Endometrial microvascular endothelial cells (primary cell): ENCODE data around the gene SUN2. TPM values are rescaled to one million over a fixed set of nuclear protein-coding genes. Genes with fewer than 3 reads are reported as not detected.

Source experiments
- in situ Hi-C: cut with HindIII; loops from 2 replicates; pipeline ENCODE4 v1.10.0; 2017; ENCODE audit warnings: low sequenced_read_pairs, low pct_unique_long_range_greater_than_20kb; ENCODE audit errors: inconsistent ontology term
- total RNA-seq: library from RNA; depleted of rRNA; stranded (reverse); fragments of >200 nt; gene quantifications from one replicate; pipeline ENCODE4 v1.2.3, GENCODE V29; 2015; ENCODE audit errors: inconsistent ontology term

The SUN2 gene
- total RNA-seq, 1 donor from 2014 or later: 114 TPM

- in situ Hi-C loops: no loop called here
These were observed 16.3 kb downstream of the SUN2 start for GRCh38 chr22:38739300-38740055.

DNA sequence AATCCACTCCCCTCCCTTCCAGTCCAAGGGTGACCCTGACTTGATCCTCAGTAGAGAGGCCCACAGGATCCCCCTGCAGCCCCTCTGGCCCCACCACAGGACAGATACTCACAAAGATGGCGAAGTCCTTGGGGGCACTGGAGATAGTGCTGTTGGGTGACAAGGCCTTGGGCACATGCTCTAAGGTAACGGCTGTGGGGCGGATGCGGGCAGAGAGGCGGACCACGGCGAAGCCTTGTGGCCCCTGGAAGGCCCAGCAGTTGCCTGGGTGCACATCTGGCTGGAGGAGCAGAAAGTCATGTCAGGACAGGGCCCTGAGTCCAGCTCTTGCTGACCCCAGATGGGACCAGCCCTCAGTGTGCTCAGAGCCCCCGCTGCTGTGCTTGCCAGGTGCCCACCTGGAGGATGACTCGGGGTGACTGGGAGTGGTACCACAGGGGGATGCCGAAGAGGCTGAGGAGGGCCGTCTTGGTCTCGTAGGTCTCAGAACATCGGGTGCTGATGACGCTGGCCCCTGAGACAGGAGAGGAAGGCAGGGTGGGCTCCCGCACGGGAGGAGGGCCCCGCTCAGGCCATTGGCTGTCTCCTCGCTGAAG, 17.2 kb downstream of the SUN2 start:
- in situ Hi-C loops: no loop called here

DNA sequence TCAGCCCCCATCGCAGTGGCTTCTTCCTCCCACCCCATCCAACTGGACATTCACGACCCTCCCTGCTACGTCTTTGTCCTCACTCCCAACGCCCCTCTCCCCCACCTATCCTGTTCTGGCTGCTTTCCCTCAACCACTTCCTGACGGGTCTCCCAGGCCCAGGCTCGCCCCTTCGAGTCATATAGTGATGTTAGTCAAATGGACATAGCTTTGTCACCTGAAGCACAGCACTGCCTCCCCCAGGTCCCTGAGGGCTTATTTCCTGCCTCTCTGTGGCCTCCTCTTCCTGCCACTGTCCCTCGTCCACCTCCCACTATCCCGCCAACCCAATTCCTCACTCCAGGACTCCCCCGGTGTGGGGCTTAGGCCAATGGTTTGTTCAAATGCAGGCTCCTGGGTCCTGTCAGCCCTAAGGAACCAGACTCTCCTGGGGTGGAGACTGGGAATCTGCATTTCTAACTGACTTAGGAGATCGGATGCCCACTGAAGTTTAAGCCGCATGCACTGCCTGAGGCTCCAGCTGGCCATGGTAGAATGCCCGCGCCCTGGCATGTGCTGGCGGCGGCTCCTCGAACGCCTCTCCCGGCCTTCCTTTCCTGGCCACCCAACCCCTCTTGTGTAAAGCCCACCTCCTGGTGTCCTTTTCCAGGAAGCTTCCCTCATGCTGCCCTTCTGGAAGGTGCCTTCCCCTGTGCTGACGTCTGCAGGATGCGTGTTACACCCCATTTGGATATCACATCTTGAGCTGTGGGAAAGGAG, 18.3 kb downstream of the SUN2 start:
- in situ Hi-C loops: no loop called here

GRCh38 chr22:38736257-38736570, 19.6 kb downstream of the SUN2 start:
- in situ Hi-C loops: no loop called here

- in situ Hi-C loops: no loop called here
These were observed 20.1 kb downstream of the SUN2 start for GRCh38 chr22:38735465-38736256.

DNA sequence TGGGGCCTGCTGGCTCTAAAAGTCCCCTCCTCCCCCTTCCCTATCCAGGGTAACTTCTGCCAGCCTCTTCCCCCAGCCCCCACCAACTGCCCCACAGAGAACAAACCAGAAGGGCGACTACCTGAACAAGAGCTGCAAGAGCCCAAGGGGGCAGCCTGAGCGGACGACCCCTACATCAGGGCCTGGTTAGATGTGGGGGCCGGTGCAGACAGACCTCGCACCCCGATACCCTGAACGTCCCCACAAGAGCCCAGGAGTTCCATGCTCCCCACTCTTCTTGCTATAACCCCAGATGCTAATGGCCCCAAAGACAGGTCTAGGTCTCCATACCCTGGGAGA, 20.7 kb downstream of the SUN2 start:
- in situ Hi-C loops: no loop called here

DNA sequence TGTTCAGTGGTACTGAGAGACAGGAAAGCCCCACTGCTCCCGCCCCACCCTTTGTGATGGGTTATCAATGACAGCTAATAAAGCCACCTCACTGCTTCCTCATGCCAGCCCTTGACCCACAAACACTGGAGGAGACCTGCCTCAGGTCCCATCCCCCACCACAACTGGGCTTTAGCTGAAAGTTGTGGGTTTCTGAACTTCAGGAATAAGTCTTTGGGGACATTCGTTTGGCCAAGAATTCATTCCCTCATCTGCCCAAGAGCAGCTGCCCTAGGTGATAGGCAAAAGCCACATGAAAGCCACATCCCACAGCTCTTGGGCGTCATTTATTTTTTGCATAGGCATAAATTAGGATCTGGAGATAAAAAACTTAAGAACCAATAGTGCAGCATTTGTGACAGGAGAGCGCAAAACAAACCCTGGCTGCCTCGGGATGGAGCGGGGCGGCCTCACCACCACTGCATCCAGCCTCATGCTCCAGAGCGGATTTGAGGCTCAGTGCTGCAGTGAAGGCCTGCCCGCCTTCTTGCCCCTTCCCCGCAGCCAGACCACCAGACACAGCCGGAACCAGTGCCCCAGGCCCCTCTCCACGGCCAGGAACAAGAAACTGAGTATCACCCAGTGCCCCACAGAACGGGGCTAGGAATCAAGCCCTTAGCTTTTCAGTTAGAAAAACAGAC, 21.2 kb downstream of the SUN2 start:
- in situ Hi-C loops: no loop called here

- in situ Hi-C loops: no loop called here
These were observed 21.9 kb downstream of the SUN2 start for GRCh38 chr22:38733724-38734381.

GRCh38 chr22:38733329-38733723, 22.5 kb downstream of the SUN2 start:
- in situ Hi-C loops: no loop called here

DNA sequence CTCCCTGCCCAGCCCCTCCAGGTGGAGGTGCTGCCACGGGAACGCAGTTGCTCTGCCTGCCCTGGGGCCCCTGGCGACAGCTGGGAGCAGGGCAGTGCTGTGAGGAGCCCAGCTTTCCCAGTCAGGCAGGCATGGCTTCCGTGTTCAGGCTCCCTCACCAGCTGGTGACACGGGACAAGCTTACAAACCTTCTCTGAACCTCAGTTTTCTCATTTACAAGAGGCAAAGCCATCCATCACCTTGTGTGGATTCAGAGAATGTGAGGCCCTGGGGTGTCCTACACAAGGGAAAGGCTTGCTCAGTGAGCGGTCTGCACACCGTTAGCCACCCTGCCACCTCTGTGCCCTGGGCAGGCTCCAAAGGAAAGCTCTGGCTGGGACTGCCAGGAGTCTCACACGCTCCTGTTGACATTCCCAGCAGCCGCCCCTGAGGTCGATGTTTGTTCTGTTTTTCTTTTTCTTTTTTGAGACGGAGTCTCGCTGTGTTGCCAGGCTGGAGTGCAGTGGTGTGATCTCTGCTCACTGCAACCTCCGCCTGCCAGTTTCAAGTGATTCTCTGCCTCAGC, 23.5 kb downstream of the SUN2 start:
- in situ Hi-C loops: no loop called here

GRCh38 chr22:38731703-38732161, 24.1 kb downstream of the SUN2 start:
- in situ Hi-C loops: no loop called here

DNA sequence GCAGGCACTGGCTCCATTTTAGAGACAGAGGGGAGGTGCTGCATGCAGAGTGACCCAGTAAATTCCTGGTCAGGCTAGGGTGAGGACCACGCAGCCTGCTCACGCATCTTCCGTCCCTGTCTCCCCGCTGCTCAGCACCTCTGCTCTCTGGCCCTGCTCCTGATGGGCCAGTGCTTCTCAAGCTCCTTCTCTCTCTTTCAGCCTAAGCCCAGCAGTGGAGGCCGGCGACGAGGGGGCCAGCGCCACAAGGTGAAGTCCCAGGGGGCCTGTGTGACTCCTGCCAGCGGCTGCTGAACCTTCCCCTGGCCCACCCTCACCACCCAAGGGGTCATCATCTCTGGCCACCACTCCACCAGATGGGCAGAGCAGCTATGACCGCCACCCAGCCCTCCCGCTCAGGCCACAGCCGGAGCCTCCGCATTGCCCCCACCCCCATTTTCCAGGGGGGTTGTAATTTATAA, 25.4 kb downstream of the SUN2 start:
- in situ Hi-C loops: no loop called here

DNA sequence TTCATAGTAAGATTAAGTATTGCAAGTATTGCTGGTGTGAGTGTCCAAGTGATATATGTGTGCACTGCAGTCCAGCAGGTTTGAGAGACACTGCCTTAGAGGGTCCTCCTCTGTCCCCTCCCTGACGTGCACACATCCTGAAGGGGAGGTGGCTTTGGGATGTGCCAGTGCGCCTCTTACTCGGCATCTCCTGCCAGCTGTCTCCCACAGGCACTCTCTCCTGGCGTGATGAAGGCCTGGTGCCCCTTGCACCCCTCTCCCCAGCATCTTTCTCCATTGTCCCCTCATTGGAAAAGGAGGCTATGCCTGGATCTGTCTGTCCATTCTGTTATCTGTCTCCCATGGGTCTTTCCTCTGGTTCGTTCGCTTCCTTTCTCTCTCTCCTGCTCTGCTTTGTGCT, 25.9 kb downstream of the SUN2 start:
- in situ Hi-C loops: no loop called here

DNA sequence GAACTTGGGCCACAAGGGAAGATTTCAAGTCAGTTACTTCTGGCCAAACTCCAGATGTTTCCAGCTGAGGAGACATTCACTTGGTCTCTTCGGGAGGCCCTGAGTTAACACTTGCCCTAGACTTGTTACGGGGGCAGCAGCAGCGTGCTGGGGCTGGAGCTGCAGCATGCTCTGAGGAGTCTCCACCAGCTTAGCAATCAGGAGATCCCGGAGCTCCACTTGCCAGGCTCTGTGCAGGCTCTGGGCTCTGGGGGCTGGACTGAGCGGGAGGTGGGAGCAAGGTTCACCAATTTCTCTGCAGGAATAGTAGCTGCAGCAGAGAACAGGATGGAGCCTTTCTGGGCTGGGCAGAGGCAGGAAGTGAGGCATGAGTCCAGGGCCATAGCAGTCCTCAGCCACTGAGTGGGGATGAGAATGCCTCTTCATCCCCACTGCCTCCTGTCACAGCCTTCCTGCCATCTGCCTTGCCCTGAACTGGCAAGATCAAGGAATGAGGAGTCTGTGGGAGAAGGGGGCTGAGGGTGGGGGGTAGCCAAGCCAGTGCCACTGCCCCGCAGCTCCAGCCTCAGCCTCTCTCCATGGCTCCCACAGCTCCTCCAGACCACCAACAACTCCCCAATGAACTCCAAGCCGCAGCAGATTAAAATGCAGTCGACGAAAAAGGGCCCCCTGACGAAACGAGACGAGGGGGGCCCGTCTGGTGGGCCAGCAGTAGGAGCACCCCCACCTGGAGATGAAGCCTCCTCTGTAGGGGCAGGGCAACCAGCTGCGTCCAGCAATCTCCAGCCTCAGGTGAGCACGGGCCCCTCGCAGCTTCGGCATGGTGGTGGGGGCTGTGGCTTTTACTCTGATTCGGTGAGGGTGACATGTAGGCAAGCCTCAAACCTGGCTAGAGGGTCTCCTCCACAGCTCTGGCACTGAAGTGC, 26.7 kb downstream of the SUN2 start:
- in situ Hi-C loops: no loop called here

DNA sequence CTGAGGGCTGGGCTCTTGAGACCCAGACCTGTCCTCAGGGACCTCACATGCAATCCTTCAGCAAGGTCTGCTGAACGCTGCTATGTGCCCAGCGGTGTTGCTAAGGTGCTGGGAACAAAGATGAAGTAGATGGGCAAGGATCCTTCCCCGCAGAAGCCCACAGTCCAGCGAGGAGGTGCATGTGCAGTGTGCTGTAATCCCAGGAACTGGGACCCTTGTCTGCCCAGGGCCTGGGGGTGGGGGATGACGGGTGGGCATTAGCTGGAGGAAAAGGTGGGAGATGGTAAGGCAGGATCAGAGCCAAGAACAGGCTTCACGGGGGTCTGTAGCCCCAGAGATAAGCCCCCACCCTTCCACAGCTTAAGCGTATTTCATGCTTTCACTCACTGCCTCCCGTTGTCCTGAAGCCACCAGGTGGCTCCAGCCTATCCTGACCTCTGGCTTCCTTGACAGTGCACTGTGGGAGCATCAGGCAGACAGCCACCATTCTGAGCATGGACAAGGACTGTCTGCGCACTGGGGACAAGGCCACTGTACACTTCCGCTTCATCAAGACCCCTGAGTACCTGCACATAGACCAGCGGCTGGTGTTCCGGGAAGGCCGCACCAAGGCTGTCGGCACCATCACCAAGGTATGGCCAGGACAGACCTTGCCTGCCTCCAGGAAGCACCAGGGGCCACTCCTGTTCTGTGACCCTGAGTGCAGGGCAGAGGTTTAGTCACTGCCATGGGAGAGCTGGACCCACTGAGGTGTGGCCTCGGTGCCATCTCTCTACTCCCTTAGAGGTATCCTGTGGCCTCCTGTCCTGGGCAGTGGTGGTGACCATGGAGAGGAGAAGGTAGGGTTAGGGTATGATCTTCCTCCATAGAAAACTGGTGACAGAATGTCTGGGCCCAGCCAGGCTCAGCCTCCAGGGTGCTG, 28.0 kb downstream of the SUN2 start:
- in situ Hi-C loops: no loop called here

DNA sequence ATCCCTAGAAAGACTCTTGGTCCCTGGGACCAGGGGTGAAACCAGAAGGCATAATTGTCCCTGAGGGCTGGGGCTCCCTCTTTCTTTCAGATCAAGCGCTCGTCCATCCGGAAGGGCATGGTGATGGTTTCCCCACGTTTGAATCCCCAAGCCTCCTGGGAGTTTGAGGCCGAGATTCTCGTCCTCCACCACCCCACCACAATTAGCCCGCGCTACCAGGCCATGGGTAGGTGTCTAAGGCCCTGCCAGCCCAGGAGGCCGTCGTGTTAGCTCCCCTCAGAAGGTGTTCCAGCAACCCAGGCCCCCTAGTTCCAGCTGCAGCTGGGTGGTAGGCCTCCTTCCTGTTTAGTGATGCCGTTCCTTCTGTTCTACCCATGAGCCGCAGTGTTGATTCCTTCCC, 28.7 kb downstream of the SUN2 start:
- in situ Hi-C loops: no loop called here
